ELF-1 (cell line): Measurements from ENCODE around the gene F2RL1.
"Not testable (repeated sequence)": the region's sequence is repeated elsewhere in the genome, so short reads cannot be mapped to it uniquely, and the experiment has no call there.

ENCODE experiments used
- DNase-seq: peaks from one replicate; pipeline ENCODE4 v3.0.0-alpha.2; 2016; ENCODE audit warnings: low read depth, low spot score

F2RL1 gene

DNA sequence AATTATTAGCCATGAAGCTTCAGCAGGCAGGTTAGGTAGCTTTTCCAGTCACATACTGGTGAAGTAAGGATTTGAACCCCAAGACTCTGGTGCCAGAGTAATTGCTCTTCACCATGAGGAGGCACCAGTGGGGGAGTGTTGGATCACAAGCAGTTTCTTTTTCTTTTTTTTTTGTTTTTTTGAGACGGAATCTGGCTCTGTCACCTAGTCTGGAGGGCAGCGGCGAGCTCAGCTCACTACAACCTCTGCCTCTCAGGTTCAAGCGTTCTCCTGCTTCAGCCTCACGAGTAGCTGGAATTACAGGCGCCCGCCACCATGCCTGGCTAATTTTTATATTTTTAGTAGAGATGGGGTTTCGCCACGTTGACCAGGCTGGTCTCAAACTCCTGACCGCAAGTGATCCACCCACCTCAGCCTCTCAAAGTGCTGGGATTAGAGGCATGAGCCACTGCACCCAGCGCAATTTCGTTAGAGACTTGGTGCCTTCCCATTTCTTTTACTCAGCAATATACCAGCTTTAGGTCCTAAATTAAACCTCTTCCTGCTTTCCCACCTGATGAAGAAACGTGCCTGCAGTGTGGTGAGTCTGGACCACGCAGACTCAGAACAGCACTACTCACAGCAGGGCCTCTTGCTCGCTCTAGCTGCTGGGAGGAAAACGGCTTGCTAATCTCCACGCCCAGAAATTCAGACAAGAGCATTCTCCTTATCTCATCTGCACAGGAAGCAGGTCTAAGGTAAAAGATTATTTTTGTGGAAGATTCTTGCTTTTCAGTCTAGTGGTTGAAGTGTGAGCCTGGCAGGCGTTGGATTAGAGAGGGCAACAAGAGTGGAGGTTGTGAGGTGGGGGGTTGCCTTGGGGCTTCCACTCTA lies 30.8 kb downstream of the F2RL1 start, which contains the start of gene S100Z:
TSS of gene S100Z (plus strand) at position 596 of the 873 bp plus-strand sequence. CDS start 25,346 bp downstream, outside the sequence.
- peak; percentile 36 for DNase-seq

DNA sequence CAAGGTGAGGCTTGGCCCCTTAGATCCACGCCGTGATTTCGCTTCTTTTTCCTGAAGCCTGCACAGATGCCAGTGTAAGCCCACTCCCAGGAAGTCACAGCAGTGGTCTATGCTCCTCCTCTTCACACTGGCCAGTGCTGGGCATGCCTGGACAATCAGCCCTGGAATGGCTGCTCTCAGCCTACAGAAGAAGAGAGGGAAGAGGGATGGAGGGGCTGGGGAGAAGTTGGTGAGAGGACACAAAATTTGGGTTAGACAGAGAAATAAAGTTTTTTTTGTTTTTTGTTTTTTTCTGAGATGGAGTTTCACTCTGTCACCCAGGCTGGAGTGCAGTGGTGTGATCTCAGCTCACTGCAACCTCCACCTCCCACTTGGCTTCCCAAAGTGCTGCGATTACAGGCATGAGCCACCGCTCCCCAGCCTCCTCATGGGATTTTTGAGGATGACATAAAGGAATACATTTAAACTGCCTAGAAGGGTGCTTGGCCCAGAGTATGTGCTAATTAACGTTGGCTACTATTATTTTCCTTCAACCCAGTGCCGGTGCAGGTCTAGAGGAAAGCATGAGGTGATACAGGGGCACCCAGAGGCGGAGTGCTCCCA lies 31.8 kb downstream of the F2RL1 start:
- DNase-seq, result no peak

DNA sequence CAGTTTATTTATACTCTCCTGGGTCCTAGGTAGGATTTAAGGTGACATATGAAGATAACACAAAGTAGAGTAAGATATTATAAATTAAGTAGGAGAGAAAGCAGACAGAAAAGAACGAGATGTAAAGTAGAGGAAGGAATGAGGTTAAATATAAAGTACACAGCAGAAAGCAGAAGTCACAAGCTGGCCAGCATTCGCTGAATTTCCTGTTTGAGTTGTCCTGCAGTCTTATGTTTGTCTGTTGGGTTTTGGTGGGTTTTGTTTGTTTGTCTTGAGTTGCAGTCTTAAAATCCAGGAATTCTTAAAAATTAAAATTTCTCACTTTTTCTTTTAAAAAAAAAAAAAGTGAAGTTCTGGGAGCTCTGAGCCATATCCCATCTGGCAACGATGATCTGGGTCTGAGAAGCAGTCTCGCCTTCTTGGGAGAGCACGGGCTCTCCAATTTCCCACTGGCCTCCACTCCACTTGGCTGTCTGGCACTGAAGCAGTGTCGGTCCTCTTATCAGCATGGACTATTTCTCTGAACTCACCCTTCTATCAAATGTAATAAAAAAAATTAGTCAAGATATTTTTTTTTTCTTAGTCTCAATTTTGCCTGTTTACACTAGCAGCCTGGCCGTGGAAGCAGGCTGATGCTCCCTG lies 33.0 kb downstream of the F2RL1 start:
- DNase-seq, result no peak

DNA sequence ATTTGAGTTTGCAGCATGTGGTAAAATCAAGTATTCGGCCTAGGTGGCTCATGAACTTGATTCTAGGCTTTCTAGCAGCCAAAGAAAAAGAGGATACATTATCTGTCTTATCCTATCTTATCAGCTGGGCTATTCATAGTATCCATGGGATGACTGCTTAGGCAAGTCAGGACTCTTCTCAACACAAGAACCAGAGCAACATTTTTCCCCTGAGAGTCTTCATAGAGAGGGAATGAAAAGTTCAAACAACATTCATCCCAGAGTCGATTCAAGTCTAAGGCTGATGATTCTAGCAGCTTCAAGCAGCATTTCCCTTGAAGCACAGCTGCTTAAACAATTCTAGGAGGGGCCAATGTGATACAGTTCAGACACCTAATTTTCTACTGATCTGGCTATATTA lies 33.9 kb downstream of the F2RL1 start:
- no peak for DNase-seq

DNA sequence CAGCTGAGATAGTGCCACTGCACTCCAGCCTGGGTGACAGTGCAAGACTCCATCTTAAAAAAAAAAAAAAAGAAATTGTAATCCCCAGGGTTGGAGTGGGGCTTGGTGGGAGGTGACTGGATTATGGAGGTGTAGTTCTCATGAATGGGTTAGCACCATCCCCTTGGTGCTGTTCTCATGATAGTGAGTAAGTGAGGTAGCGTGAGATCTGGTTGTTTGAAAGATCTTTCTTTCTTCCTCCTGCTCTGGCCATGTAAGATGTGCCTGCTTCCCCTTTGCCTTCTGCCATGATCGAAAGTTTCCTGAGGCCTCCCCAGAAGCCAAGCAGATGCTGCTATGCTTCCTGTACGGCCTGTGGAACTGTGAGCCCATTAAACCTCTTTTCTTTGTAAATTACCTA lies 34.9 kb downstream of the F2RL1 start:
- not testable (repeated sequence) for DNase-seq

DNA sequence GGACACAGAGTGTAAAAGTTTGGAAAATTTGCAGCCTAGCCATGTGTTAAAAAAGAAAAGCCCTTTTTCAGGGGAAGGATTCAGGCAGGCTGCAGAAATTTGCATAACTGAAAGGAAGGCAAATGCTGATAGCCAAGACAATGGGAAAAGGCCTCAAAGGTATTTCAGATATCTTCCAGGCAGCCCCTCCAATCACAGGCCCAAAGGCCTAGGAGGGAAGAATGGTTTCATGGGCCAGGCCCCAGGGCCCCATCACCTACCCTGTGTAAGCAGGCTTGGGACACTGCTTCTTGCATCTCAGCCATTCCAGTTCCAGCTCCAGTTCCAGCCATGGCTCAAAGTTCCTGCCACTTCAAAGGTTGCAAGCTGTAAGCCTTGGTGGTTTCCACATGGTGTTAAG lies 35.8 kb downstream of the F2RL1 start:
- DNase-seq, result no peak

DNA sequence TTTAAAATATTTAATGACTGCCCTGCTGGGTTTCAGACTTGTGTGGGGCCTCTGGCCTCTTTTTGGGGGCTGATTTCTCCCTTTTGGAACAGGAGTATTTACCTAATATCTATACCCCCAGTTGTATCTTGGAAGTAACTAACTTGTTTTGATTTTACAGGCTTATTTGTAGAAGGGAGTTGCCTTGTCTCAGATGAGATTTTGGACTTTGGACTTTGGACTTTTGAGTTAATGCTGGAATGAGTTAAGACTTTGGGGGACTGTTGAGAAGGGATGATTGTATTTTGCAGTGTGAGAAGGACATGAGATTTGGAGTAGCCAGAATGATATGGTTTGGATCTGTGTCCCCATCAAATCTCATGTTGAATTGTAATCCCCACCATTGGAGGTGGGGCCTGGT lies 36.7 kb downstream of the F2RL1 start:
- DNase-seq, result not testable (repeated sequence)

DNA sequence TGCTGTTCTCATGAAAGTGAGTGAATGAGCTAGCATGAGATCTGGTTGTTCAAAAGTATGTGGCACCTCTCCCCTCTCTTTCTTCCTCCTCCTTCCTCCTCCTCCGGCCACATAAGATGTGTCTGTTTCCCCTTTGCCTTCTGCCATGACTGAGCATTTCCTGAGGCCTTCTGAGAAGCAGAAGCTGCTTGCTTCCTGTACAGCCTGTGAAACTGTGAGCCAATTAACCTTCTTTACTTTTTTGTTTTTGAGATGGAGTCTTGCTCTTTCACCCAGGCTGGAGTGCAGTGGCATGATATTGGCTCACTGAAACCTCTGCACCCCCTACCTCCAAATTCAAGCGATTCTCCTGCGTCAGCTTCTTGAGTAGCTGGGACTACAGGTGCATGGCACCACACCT lies 37.1 kb downstream of the F2RL1 start:
- no peak for DNase-seq

DNA sequence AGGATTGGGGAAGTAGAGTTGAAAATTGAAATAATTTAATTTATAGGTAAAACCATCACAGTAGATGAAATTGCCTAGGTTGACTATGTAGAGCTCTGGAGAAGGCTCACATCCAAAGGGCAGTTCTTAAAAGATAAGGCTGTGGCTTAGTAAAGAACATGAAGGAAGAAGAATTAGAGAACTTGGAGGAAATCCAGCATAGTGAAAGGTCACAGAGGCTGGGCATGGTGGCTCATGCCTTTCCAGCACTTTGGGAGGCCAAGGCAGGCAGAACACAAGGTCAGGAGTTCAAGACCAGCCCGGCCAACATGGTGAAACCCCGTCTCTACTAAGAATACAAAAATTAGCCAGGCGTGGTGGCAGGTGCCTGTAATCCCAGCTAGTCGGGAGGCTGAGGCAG lies 38.0 kb downstream of the F2RL1 start:
- not testable (repeated sequence) for DNase-seq

DNA sequence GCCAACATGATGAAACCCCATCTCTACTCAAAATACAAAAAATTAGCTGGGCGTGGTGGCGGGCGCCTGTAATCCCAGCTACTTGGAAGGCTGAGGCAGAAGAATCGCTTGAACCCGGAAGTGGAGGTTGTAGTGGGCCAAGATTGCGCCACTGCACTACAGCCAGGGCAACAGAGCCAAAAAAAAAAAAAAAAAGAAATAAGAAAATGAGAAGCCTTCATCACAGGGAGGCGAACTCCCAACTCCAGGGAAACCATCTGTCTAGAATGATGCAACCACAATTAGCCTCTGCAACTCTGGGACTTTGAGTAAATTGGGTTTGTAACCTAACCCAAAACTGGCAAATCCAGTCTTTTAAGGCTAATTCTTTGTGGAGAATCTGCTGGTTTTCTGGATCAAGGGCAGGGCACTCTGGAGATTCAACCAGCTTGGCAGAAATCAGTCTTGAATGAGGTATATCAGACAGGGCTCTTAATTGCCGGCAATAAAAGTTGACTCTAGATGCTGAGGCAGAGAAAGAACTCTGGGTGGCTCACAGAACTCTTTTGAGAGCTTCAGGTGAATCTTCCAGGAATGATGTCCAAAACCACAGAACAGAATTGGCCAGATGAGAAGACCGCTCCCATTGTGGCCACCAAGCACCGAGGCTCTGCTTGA lies 40.9 kb downstream of the F2RL1 start:
- no peak for DNase-seq

DNA sequence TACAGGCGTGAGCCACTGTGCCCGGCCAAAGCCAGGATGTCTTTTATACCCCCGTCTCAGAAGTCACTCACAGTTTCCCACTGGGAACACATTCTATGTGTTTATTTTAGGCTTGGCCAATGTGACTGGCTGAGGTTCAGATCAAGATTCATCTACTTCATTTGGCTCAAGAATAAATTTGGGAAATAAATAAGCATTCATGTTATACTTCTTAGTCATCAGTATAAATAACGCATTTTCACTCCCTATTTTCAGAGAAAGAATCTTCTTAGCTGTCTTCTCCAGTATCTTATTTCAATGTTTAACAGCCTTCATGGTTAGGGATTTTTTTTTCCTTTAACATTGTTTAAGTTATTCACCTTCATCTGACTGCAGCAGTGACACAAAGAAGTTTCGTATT lies 42.8 kb downstream of the F2RL1 start:
- DNase-seq, result no peak

DNA sequence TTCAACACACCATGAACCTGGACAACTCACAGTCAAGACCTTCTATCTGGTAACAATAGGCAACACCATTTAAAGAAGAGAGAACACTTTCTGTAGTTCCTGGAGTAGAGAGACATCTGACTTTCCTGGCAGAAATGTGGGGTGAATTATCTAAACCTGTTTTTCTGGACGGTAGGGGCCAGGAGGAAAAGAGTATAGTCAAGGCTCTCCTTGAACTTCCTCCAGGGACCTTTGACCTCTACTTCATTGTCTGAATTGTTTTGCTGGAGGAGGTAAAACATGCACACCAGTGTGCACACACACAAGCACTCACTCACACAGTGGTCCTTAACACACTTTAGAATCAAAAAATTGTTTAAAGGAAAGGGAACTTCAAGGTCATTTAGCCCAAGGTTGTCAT lies 44.2 kb downstream of the F2RL1 start:
- DNase-seq, result no peak

DNA sequence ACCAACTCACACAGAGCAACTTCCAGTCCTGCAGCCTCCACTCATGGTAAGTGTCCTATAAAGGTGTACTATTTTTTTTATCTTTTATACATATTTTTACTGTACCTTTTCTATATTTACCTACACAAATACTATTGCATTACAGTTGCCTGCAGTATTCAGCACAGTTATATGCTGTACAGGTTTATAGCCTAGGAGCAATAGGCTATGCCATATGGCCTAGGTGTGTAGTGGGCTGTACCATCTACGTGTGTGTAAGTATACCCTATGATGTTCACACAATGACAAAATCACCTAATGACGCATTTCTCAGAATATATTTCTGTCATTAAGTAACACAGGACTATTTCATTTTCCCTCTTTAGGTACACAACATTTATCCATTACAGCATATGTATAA lies 47.7 kb downstream of the F2RL1 start:
- no peak for DNase-seq

DNA sequence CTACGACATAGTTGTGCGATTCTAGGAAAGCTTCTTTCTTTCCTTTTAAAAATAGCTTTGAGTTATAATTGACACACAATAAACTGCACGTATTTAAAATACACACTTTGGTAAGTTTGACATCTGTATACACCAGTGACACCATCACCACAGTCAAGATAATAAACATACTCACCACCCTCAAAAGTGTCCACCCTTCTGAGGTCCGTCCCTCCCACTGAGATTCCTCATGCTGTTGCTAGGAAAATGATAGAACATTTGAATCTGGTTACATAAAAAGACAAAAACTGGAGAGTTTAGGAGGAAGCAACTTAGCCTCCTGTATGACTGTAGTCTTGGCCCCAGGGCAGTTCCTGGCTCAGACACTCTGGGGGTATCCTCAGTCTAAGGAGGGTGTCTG lies 48.2 kb downstream of the F2RL1 start:
- DNase-seq, result no peak

DNA sequence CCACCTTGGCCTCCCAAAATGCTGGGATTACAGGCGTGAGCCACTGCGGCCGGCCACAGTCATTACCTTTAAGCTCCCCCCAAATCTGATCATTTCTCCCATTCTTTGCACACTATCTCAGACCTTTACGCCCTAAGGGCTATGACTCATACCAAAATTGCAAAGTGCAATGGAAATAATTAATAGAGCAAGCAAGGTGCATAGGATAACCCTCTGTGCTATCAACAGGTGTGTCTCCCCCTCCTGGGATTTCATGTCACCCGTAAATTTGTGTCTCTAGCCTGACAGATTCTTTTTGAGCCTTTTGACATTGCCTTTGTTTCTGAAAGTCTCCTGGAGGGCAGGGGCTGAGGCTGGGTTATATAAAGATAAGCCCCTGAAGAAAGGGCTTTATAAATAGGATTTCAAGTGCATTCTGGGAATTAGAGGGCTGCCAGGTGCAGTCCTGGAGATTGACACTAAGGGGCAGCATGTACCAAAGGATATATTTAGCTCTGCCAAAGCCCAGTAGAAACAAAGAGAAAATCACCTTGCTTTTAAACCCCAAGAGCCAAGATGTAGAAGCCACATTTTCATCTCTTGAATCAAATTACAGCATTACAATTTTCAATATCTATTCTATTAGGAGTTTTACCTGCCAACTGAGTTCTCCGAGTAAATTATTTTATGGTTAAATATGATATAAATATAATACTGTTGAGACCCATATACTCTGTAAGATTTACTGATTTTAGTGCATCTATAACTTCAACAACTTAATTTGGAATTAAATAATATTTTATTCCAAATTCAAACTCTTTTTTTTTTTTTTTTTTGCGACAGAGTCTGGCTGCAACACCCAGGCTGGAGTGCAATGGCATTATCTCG lies 49.2 kb downstream of the F2RL1 start:
- peak; percentile 77 for DNase-seq

DNA sequence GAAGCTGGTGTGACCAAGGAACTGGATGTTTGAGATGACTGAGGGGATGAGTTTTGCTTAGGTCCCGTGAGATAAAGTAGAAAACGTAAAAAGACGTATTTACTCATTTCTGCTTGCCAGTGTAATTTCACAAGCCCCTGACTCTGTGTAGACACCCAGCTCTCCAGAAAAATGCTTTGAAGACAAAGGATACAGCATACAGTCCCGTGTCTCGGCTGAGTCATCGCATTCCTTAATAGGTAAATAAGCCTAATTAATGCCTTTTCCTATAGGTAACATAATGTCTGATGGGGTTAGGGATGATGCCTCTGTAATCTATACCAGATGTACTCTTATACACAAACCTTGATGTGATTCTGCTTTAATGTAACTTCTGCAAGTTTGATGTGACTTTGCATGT lies 51.2 kb downstream of the F2RL1 start:
- DNase-seq, result no peak

DNA sequence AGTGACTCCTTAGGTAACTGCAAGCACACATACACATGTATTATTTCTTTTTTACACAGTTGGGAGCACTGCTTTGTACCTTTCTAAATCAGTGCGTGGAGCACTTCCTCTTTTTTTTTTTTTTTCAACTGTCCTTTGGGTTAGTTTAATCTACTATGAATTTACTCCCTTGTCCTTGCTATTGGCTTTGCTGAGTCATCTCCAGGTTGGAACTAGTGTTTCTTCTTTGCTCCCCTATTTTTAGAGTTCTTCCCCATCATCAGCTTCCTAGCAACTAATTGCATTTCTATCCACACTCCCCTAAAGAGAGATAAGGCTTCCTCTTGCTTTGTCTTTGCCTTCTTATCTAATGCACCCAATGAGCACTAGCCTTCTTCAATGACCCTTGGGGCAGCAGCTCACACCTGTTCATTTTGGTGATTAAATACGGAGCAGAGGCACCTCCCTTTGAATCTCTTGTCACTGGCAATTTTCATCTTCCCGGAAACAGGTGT lies 55.3 kb downstream of the F2RL1 start:
- DNase-seq, result no peak
